D721Med (cell line): ENCODE measurements around the gene KSR1.
A peak's percentile ranks its signal among the peaks of the same experiment; 100 is the strongest.

Source experiments
- DNase-seq: peaks from one replicate; pipeline ENCODE4 v3.0.0; 2011; ENCODE audit warnings: low spot score; ENCODE audit not compliant: insufficient read length
- FAIRE-seq: peaks from 2 replicates; lab custom pipeline; 2011; peaks lifted over from hg19 to GRCh38; lab: Jason Lieb, UNC
- TF ChIP-seq, protein P1 (sequence below): IDR thresholded peaks from 2 replicates; pipeline ENCODE4 v1.5.1; 2012; ENCODE audit warnings: mild to moderate bottlenecking, control low read depth; ENCODE audit not compliant: insufficient read depth; ENCODE audit errors: missing control alignments

Gene KSR1

DNA sequence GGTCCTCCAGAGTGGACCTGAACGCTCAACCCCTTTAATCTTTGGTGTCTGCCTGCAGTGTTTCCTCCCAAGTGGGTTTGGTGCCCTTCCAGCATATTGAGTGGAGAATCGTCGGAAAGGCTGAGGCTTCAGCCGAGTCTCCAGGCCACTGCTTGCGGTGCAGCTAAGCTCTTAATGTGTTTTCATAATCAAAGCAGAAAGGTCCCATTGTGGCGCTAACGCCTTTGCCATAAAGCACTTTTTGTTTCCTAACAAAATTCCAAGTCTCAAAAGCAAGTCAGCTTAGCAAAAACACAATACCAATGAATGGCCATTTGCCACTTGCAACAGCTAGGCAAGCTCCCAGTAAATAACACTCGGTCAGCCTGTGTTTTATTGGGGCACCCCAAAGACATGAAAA lies 57.6 kb downstream of the KSR1 start:
- FAIRE-seq (no peak), DNase-seq (no peak)
- TF ChIP-seq, protein P1, sequence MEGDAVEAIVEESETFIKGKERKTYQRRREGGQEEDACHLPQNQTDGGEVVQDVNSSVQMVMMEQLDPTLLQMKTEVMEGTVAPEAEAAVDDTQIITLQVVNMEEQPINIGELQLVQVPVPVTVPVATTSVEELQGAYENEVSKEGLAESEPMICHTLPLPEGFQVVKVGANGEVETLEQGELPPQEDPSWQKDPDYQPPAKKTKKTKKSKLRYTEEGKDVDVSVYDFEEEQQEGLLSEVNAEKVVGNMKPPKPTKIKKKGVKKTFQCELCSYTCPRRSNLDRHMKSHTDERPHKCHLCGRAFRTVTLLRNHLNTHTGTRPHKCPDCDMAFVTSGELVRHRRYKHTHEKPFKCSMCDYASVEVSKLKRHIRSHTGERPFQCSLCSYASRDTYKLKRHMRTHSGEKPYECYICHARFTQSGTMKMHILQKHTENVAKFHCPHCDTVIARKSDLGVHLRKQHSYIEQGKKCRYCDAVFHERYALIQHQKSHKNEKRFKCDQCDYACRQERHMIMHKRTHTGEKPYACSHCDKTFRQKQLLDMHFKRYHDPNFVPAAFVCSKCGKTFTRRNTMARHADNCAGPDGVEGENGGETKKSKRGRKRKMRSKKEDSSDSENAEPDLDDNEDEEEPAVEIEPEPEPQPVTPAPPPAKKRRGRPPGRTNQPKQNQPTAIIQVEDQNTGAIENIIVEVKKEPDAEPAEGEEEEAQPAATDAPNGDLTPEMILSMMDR: no peak

DNA sequence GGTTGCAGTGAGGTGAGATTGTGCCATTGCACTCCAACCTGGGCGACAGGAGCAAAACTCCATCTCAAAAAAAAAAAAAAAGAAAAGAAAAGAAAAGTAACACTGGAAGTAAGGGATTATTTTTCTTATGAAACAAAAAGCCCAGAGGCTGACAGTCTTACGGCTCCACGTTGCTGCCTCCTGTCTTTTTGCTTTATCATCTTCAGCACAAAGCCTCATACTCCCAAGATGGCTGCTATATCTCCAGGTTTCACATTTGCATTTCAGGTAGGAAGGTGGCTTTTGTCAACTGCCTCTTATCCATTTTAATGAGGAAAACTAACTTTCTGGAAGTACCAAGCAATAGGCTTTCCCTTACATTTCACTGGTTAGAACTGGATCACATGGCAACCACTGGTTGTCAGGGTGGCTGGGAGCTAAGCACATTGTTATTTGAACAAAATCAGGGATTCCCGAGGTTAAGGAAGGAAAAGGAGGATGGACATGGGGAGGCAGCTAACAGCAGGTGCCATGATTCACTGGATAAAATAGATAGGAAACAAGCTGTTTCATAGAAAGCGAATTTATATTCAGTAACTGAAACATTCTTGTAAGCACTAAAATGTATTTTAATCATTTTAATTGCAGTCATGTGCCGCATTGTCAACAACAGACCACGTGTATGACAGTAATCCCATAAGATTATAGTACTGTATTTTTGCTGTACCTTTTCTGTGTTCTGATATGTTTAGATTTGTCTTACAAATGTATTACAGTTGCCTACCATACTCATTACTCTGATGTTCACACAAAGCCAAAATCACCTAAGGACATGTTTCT lies 58.6 kb downstream of the KSR1 start:
- FAIRE-seq (peak; percentile 29), DNase-seq (no peak)
- TF ChIP-seq, protein P1: no peak

DNA sequence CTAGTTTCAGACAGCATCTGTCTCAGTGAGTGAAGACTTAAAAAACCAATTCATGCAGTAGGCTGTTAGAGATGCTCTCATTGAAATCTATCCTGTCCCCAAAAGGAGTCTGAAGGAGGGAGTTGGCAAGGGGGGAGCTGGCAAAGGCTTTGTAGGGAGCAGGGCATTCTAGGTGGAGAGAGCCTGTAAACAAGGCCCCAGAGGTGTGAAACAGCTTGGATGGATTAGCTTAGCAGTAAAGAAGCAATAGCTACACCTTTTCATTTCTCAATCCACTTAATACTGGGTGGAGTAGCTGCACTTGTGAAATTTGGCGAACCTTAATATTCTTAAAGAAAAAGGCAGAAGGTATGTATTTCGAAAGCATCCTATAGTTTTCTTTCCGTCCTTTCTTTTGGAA lies 61.8 kb downstream of the KSR1 start:
- DNase-seq (no peak), FAIRE-seq (peak; percentile 32)
- TF ChIP-seq, protein P1: no peak

DNA sequence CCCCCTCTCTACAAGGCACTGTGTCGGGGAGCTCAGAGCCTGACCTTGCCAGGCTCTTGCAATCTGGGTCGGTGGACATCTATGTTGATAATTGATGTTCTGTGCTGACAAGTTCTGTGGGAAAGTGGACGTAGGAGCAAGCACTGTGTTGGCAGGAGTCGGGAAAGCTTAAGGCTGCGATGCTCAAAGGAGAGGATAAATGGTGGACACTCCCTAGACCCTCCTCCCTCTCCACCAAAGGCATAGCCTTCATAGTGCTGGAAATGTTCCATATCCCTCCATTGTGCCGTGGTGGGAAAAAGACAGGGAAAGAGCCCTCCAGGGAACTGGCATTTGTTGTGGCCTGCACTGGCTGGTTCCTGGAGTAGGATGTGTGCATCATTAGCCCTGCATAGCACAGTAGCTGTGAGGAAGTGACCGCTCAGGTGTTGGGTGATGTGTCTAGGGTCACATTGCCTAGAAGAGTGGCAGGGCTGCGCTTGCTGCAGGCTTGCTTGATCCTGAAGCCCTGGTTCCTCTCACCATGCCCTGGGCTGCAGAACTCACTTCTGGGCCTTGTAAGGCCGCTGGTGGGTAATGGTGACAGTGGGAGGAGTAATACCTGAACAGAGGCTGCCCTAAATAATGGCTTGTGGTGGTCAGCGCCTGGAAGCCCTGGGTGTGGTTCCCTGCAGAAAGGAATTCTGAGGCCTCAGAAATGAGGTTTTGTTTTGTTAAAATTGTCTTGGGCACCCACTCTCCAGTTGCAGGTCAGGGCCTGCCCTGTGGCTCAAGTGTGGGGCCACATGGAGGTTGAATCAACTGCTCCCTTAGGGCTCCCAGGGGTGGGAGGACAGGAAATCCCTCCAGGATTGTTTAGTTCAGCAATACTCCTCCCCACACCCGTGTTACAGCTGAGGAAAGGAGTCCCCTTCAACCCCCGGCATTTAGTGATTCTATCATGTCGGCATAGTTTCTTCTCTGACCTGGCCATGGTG lies 62.6 kb downstream of the KSR1 start:
- FAIRE-seq: no peak
- TF ChIP-seq, protein P1: no peak
- DNase-seq: no peak

DNA sequence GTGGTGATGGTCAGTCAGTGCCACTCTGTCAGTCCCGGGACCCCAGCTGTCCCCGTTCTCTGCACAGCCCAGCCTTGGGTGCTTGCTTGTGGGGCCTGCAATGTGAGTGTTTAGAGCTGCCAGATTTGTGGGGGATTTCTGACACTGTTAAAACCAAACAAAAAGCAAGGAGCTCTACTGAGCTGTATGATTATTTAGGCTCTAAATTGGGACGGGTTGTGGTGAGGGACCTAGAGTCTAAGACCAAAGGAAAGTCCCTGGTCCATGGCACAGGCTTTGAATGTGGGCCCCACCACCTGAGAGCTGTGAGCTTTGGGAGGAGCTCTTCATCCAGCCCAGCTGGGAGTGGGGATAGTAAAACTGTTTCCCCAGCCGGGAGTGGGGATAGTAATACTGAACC lies 63.3 kb downstream of the KSR1 start:
- DNase-seq (no peak), FAIRE-seq (no peak)
- TF ChIP-seq, protein P1: no peak

DNA sequence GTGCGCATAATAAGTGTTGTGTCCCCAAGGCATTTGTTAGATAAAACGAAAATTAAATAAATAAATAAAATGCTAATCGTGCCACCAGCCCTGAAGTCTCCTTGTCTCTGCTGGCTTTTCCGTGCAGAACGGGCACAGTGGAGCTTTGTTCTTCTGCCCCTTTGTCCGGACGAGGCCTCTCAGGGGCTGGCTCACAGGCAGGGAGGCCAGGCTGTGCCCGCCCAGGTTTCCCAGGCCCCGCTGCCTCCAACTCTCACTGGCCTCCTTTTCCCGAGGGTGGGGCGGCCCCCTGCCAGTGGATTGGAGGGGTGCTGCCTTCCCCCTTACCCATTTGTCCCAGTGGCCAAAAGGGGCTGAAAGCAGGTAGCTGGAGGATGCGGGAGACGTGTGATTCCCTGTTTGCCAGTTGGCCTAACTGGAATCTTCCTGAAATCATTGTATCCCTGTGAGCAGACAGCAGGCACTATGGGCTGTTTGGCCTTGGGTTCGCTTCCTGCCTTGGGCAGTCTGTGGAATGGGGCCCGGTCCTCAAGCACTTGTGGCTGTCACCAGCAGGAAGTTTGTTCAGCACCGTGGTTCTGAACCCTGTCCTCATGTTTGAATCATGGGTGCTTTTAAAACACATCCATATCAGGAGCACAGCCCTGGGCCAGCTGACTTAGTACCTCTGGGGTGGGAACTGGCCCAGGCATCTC lies 64.4 kb downstream of the KSR1 start:
- DNase-seq: peak; percentile 45
- no peak for FAIRE-seq
- TF ChIP-seq, protein P1: no peak
